GM12878 (cell line): ENCODE measurements around the gene FAM9C. TPM values are rescaled to one million over a fixed set of nuclear protein-coding genes. Genes with fewer than 3 reads are reported as not detected.

ENCODE experiments used
- ATF2 ChIP-seq: IDR thresholded peaks from 2 replicates; pipeline ENCODE4 v1.6.1; 2012; ENCODE audit warnings: low read length, inconsistent platforms
- EED ChIP-seq: sonication (generic); IDR thresholded peaks from 2 replicates; pipeline ENCODE4 v1.6.1; 2016; ENCODE audit warnings: antibody characterized with exemption, low read depth
- ETV6 ChIP-seq, 2 experiments: fragments of 450-650 bp in 1 of 2; IDR thresholded peaks in 1 of 2; conservative IDR thresholded peaks in 1 of 2; 2 replicates each; pipeline ENCODE4 v1.6.1; 2014; ENCODE audit warnings: antibody characterized with exemption in 1 of 2, borderline replicate concordance in 1 of 2, low read depth in 1 of 2, mild to moderate bottlenecking in 1 of 2, moderate library complexity in 1 of 2
- FOXM1 ChIP-seq: IDR thresholded peaks from 2 replicates; pipeline ENCODE4 v1.6.1; 2012; ENCODE audit warnings: low read depth, mild to moderate bottlenecking, inconsistent platforms, low read length, moderate library complexity
- GATAD2B ChIP-seq: fragments of 450-650 bp; conservative IDR thresholded peaks from 2 replicates; pipeline ENCODE4 v1.6.1; 2017; ENCODE audit warnings: low read depth, mild to moderate bottlenecking, moderate library complexity
- HDGF ChIP-seq: fragments of 450-650 bp; IDR thresholded peaks from 2 replicates; pipeline ENCODE4 v1.6.1; 2016; ENCODE audit warnings: antibody characterized with exemption
- NFIC ChIP-seq: IDR thresholded peaks from 2 replicates; pipeline ENCODE4 v1.6.1; 2012; ENCODE audit warnings: low read depth, mild to moderate bottlenecking, inconsistent platforms, low read length, moderate library complexity
- NR2F1 ChIP-seq: fragments of 450-650 bp; conservative IDR thresholded peaks from 2 replicates; pipeline ENCODE4 v1.6.1; 2017; ENCODE audit warnings: mild to moderate bottlenecking
- RB1 ChIP-seq: fragments of 450-650 bp; formaldehyde crosslinking; IDR thresholded peaks from 2 replicates; pipeline ENCODE4 v1.6.1; 2017; ENCODE audit warnings: mild to moderate bottlenecking, borderline replicate concordance
- RELB ChIP-seq: fragments of 450-650 bp; IDR thresholded peaks from 2 replicates; pipeline ENCODE4 v1.6.1; 2017; ENCODE audit warnings: low read depth, mild to moderate bottlenecking, moderate library complexity
- RUNX3 ChIP-seq: IDR thresholded peaks from 2 replicates; pipeline ENCODE4 v1.6.1; 2012; ENCODE audit warnings: low read length, inconsistent platforms
- SIN3A ChIP-seq: IDR thresholded peaks from 2 replicates; pipeline ENCODE4 v1.6.1; 2012; ENCODE audit warnings: low read depth, low read length, improper control_type of control experiment
- SPI1 ChIP-seq: IDR thresholded peaks from 2 replicates; pipeline ENCODE4 v1.6.1; 2011; ENCODE audit warnings: low read depth, mild to moderate bottlenecking, low read length, moderate library complexity, borderline replicate concordance; ENCODE audit not compliant: insufficient read depth
- SUZ12 ChIP-seq: fragments of 200-600 bp; sonication (generic); IDR thresholded peaks from one replicate; pipeline ENCODE4 v1.6.1; 2018; ENCODE audit warnings: antibody characterized with exemption, mild to moderate bottlenecking; ENCODE audit not compliant: unreplicated experiment
- TCF12 ChIP-seq: IDR thresholded peaks from 2 replicates; pipeline ENCODE4 v1.6.1; 2011; ENCODE audit warnings: low read depth, mild to moderate bottlenecking, low read length
- YY1 ChIP-seq: IDR thresholded peaks from 2 replicates; pipeline ENCODE4 v1.6.1; 2011; ENCODE audit warnings: low read depth, mild to moderate bottlenecking, low read length
- ZNF207 ChIP-seq: fragments of 450-650 bp; IDR thresholded peaks from 2 replicates; pipeline ENCODE4 v1.6.1; 2014; ENCODE audit warnings: antibody characterized with exemption, mild to moderate bottlenecking, borderline replicate concordance
- ZNF687 ChIP-seq: fragments of 450-650 bp; IDR thresholded peaks from 2 replicates; pipeline ENCODE4 v1.6.1; 2017; ENCODE audit warnings: mild to moderate bottlenecking, moderate library complexity
- polyA plus RNA-seq, 11 experiments: library from polyadenylated mRNA; depleted of rRNA in 4 of 11; unstranded in 6 of 11; stranded (reverse) in 5 of 11; fragments of >200 nt; fragmentation: Nextera tagmentation in 4 of 11; fragmentation: Illumina TruSeq in 1 of 11; extraction: Ambion mirVana in 4 of 11; extraction: Trizol in 1 of 11; gene quantifications; 1 replicate in 1 of 11; 2 replicates in 10 of 11; pipeline versions ENCODE4 v1.2.1 to v1.2.3, GENCODE V29; 2011 to 2016; ENCODE audit warnings: inconsistent platforms in 2 of 11, missing spikeins in 2 of 11, low read depth in 1 of 11
- total RNA-seq, 4 experiments: library from RNA; depleted of rRNA in 3 of 4; stranded (reverse); fragments of >200 nt in 3 of 4; fragmentation: Illumina TruSeq in 1 of 4; extraction: Trizol in 1 of 4; gene quantifications; 2 replicates each; pipeline versions ENCODE4 v1.2.1 to v1.2.3, GENCODE V29; 2013 to 2021

FAM9C gene
- total and polyA plus RNA-seq, 10 of the 15 experiments (the other 5 are each of a cell fraction or from before 2014, with no cell fraction given), result 0.01 to 0.03 TPM; not detected in 8

GRCh38 chrX:13013363-13014110 lies 30.9 kb downstream of the FAM9C start (continued):
- no peak for TF ChIP-seq ZNF207
- peak; percentile 87 for TF ChIP-seq EED
- peak in 1 of 2 experiments; percentile 73; a peak in 2 of 4 replicates for TF ChIP-seq ETV6 (conservative IDR thresholded peaks at IDR 0.05 in 1 of 2, IDR thresholded peaks at IDR 0.05 in 1 of 2; ENCODE audit: borderline replicate concordance in 1 of 2, low read depth in 1 of 2)
- 0 out of 2 replicates have a peak, but pooled peaks have one; percentile 32 for TF ChIP-seq NR2F1
- TF ChIP-seq FOXM1, result peak; percentile 71; the same call in 1 of the 2 replicates
- peak; percentile 82 for TF ChIP-seq TCF12
- TF ChIP-seq YY1, result 0 out of 2 replicates have a peak, but pooled peaks have one; percentile 21
- no peak for TF ChIP-seq RB1
- TF ChIP-seq SPI1, result peak; percentile 73; the same call in 1 of the 2 replicates
- TF ChIP-seq RUNX3, result peak; percentile 39
- TF ChIP-seq HDGF, result peak; percentile 60; the same call in 1 of the 2 replicates
- TF ChIP-seq ZNF687, result peak; percentile 71
- TF ChIP-seq RELB, result peak; percentile 81
- TF ChIP-seq GATAD2B, result peak; percentile 50; the same call in 1 of the 2 replicates
- TF ChIP-seq ATF2, result peak; percentile 24; the same call in 1 of the 2 replicates
- no peak for TF ChIP-seq SIN3A
- peak; percentile 70 for TF ChIP-seq NFIC
- TF ChIP-seq SUZ12, result no peak
